K562 (cell line): Measurements from ENCODE around the gene NRSN2. TPM values are rescaled to one million over a fixed set of nuclear protein-coding genes. Genes with fewer than 3 reads are reported as not detected.

Experiments used
- CBX8 ChIP-seq: fragments of 200-600 bp; sonication (generic); IDR thresholded peaks from 2 replicates; pipeline ENCODE4 v1.6.1; 2012; ENCODE audit warnings: borderline replicate concordance, mixed run types, low read depth, mild to moderate bottlenecking, moderate library complexity, mixed read lengths, low read length, control low read depth, inconsistent platforms; ENCODE audit not compliant: poor library complexity, severe bottlenecking; ENCODE audit errors: extremely low read depth
- HMG20A ChIP-seq: fragments of 450-650 bp; formaldehyde crosslinking; conservative IDR thresholded peaks from 2 replicates; pipeline ENCODE4 v1.4.0; 2020; ENCODE audit warnings: mild to moderate bottlenecking, mixed read lengths
- MAZ ChIP-seq, 2 experiments: fragments of 450-650 bp in 1 of 2; sonication (generic) in 1 of 2; formaldehyde crosslinking; IDR thresholded peaks in 1 of 2; conservative IDR thresholded peaks in 1 of 2; 2 replicates each; pipeline versions ENCODE4 v1.4.0 to v1.5.0; 2020; ENCODE audit warnings: mild to moderate bottlenecking in 1 of 2, missing genetic modification reagents in 1 of 2
- NCOA4 ChIP-seq: fragments of 450-650 bp; IDR thresholded peaks from 2 replicates; pipeline ENCODE4 v1.6.1; 2018; ENCODE audit warnings: mild to moderate bottlenecking; ENCODE audit not compliant: partially characterized antibody
- NKRF ChIP-seq: fragments of 450-650 bp; IDR thresholded peaks from 2 replicates; pipeline ENCODE4 v1.6.1; 2016; ENCODE audit warnings: borderline replicate concordance
- PML ChIP-seq: IDR thresholded peaks from 2 replicates; pipeline ENCODE4 v1.6.1; 2012; ENCODE audit warnings: low read length, inconsistent platforms
- RBBP5 ChIP-seq: fragments of 200-600 bp; sonication (generic); IDR thresholded peaks from 2 replicates; pipeline ENCODE4 v1.6.1; 2012; ENCODE audit warnings: borderline replicate concordance, mild to moderate bottlenecking, low read length, control low read depth, inconsistent platforms; ENCODE audit not compliant: insufficient read depth, poor library complexity, severe bottlenecking
- RBFOX2 ChIP-seq: fragments of 200-400 bp; formaldehyde crosslinking; IDR thresholded peaks from 2 replicates; pipeline ENCODE4 v1.6.1; 2017; ENCODE audit warnings: low read depth, mild to moderate bottlenecking, low read length, moderate library complexity
- SP1 ChIP-seq: sonication (generic); formaldehyde crosslinking; IDR thresholded peaks from 2 replicates; pipeline ENCODE4 v1.8.1; 2022; ENCODE audit warnings: mild to moderate bottlenecking, missing genetic modification reagents
- TAF1 ChIP-seq: IDR thresholded peaks from 2 replicates; pipeline ENCODE4 v1.6.1; 2011; ENCODE audit warnings: mild to moderate bottlenecking, low read length, moderate library complexity; ENCODE audit not compliant: insufficient read depth, control insufficient read depth, severe bottlenecking; ENCODE audit errors: extremely low read depth
- TEAD1 ChIP-seq, 2 experiments: fragments of 450-650 bp in 1 of 2; sonication (generic) in 1 of 2; formaldehyde crosslinking; IDR thresholded peaks; 2 replicates each; pipeline versions ENCODE4 v1.4.0 to v1.8.0; 2020 to 2022; ENCODE audit warnings: mild to moderate bottlenecking in 2 of 2, missing genetic modification reagents in 1 of 2
- YBX1 ChIP-seq: fragments of 450-650 bp; IDR thresholded peaks from 2 replicates; pipeline ENCODE4 v1.7.1; 2016; ENCODE audit warnings: mild to moderate bottlenecking
- ZFPM2 ChIP-seq: fragments of 250-450 bp; sonication (Bioruptor Pico); IDR thresholded peaks from 2 replicates; pipeline ENCODE4 v1.5.1; 2022; ENCODE audit warnings: mild to moderate bottlenecking
- ZNF586 ChIP-seq: fragments of 450-650 bp; formaldehyde crosslinking; conservative IDR thresholded peaks from 2 replicates; pipeline ENCODE4 v1.4.0; 2020; ENCODE audit warnings: mild to moderate bottlenecking, moderate library complexity
- polyA plus RNA-seq, 8 experiments: library from polyadenylated mRNA; depleted of rRNA in 4 of 8; stranded (reverse) in 5 of 8; unstranded in 3 of 8; fragments of >200 nt; fragmentation: Nextera tagmentation in 2 of 8; fragmentation: Illumina TruSeq in 1 of 8; extraction: Ambion mirVana in 2 of 8; extraction: Trizol in 1 of 8; gene quantifications; 2 replicates each; pipeline versions ENCODE4 v1.2.1 to v1.2.3, GENCODE V29; 2011 to 2014; ENCODE audit warnings: inconsistent platforms in 1 of 8, missing spikeins in 1 of 8
- total RNA-seq, 7 experiments: library from RNA; depleted of rRNA in 6 of 7; stranded (reverse); fragments of >200 nt in 6 of 7; fragmentation: Illumina TruSeq in 2 of 7; extraction: Trizol in 2 of 7; gene quantifications; 2 replicates each; pipeline versions ENCODE4 v1.2.1 to v1.2.3, GENCODE V29; 2011 to 2021; ENCODE audit warnings: low replicate concordance in 1 of 7
- TF ChIP-seq, protein P1 (sequence below): IDR thresholded peaks from 3 replicates; pipeline ENCODE4 v1.6.1; 2011; ENCODE audit warnings: borderline replicate concordance, mild to moderate bottlenecking, moderate library complexity; ENCODE audit not compliant: insufficient read length; ENCODE audit errors: extremely low read depth
- TF ChIP-seq, protein P2 (sequence below): sonication (generic); formaldehyde crosslinking; IDR thresholded peaks from 2 replicates; pipeline ENCODE4 v1.9.0; 2022; ENCODE audit warnings: mild to moderate bottlenecking, missing genetic modification reagents
- TF ChIP-seq, protein P3 (sequence below): fragments of 450-650 bp; formaldehyde crosslinking; IDR thresholded peaks from 2 replicates; pipeline ENCODE4 v1.4.0; 2020; ENCODE audit warnings: mild to moderate bottlenecking, moderate library complexity
- TF ChIP-seq, protein P4 (sequence below): fragments of 250-450 bp; sonication (Bioruptor Pico); IDR thresholded peaks from 2 replicates; pipeline ENCODE4 v1.5.1; 2021; ENCODE audit warnings: mild to moderate bottlenecking

Gene NRSN2
- total and polyA plus RNA-seq, 9 of the 15 experiments (the other 6 are each of a cell fraction or from before 2014, with no cell fraction given): 7.5 to 29.7 (median 11.1) TPM

DNA sequence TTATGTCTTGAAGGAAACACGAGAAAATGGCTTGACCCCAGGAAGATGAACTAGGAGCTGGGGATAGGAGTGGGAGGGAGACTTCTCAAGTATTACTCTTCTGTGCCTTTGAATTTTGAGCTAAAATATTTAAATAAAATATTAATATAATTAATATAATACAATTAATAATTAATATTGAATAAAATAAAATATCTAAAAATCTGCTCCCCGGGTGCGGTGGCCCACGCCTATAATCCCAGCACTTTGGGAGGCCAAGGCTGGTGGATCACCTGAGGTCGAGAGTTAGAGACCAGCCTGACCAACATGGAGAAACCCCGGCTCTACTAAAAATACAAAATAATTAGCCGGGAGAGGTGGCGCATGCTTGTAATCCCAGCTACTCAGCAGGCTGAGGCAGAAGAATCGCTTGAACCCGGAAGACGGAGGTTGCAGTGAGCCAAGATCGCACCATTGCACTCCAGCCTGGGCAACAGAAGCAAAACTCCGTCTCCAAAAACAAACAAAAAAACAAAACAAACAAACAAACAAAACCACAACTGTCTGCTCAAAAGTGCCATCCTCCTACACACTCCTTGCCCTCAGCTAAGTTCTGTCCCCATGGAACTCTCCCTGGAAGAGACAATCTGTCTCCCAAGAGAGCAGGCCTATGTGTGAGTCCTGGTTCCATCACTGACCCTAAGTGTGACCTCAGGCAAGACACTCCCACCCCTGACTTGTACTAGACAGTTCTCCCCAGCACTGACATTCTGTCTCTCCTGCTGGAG is 20.0 kb downstream of the NRSN2 start (continued):
- TF ChIP-seq, protein P1, sequence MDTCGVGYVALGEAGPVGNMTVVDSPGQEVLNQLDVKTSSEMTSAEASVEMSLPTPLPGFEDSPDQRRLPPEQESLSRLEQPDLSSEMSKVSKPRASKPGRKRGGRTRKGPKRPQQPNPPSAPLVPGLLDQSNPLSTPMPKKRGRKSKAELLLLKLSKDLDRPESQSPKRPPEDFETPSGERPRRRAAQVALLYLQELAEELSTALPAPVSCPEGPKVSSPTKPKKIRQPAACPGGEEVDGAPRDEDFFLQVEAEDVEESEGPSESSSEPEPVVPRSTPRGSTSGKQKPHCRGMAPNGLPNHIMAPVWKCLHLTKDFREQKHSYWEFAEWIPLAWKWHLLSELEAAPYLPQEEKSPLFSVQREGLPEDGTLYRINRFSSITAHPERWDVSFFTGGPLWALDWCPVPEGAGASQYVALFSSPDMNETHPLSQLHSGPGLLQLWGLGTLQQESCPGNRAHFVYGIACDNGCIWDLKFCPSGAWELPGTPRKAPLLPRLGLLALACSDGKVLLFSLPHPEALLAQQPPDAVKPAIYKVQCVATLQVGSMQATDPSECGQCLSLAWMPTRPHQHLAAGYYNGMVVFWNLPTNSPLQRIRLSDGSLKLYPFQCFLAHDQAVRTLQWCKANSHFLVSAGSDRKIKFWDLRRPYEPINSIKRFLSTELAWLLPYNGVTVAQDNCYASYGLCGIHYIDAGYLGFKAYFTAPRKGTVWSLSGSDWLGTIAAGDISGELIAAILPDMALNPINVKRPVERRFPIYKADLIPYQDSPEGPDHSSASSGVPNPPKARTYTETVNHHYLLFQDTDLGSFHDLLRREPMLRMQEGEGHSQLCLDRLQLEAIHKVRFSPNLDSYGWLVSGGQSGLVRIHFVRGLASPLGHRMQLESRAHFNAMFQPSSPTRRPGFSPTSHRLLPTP: no peak
- TF ChIP-seq ZFPM2 (no peak), ZNF586 (no peak), MAZ (CRISPR knock-in tag; conservative IDR thresholded peaks at IDR 0.05 in 1 of 2, IDR thresholded peaks at IDR 0.05 in 1 of 2) (no peak), RBBP5 (no peak), TAF1 (no peak), PML (no peak), TEAD1 (CRISPR knock-in tag; IDR thresholded peaks at IDR 0.05) (no peak), RBFOX2 (no peak), HMG20A (CRISPR knock-in tag) (no peak), CBX8 (no peak), NCOA4 (no peak), NKRF (no peak), SP1 (CRISPR knock-in tag) (no peak), YBX1 (no peak)
- TF ChIP-seq, protein P2, sequence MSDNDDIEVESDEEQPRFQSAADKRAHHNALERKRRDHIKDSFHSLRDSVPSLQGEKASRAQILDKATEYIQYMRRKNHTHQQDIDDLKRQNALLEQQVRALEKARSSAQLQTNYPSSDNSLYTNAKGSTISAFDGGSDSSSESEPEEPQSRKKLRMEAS (CRISPR knock-in tag): no peak
- TF ChIP-seq, protein P3, sequence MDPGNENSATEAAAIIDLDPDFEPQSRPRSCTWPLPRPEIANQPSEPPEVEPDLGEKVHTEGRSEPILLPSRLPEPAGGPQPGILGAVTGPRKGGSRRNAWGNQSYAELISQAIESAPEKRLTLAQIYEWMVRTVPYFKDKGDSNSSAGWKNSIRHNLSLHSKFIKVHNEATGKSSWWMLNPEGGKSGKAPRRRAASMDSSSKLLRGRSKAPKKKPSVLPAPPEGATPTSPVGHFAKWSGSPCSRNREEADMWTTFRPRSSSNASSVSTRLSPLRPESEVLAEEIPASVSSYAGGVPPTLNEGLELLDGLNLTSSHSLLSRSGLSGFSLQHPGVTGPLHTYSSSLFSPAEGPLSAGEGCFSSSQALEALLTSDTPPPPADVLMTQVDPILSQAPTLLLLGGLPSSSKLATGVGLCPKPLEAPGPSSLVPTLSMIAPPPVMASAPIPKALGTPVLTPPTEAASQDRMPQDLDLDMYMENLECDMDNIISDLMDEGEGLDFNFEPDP (CRISPR knock-in tag): no peak
- TF ChIP-seq, protein P4, sequence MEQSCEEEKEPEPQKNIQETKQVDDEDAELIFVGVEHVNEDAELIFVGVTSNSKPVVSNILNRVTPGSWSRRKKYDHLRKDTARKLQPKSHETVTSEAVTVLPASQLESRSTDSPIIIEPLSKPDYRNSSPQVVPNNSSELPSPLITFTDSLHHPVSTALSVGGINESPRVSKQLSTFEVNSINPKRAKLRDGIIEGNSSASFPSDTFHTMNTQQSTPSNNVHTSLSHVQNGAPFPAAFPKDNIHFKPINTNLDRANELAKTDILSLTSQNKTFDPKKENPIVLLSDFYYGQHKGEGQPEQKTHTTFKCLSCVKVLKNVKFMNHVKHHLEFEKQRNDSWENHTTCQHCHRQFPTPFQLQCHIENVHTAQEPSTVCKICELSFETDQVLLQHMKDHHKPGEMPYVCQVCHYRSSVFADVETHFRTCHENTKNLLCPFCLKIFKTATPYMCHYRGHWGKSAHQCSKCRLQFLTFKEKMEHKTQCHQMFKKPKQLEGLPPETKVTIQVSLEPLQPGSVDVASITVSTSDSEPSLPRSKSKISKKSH (CRISPR knock-in tag): no peak
